COLO668 (cell line): ENCODE measurements around the gene WT1.
"Not testable (repeated sequence)": the region's sequence is repeated elsewhere in the genome, so short reads cannot be mapped to it uniquely, and the experiment has no call there.

Source experiments
- DNase-seq: peaks from one replicate; lab custom pipeline; 2025; ENCODE audit not compliant: unreplicated experiment; lab: John Stamatoyannopoulos, UW

Gene WT1

DNA sequence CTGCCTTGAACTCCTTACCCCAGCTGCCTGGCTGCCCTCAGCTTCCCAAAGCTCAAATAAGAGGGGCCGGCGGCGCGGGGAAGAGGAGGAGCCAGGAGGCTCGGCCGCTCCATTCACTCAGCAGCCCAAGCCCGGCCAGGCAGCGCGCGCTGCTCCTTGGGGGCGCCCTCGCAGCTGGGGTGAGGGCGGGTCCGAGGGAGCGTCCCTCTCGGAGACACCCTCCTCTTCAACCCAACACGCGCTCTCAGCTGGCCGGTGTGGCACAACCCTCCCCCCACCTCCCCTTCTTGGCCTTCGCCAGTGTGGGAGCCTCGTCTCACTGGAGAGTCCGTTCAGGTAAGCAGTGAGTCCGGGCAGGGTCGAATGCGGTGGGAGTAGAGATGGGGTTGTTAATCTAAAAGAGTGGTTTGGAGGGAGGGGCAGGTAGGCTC, at the start of gene WT1:
Gene WT1, minus strand, starts transcription at position 29 of the 431 bp plus-strand sequence.
- no peak for DNase-seq

DNA sequence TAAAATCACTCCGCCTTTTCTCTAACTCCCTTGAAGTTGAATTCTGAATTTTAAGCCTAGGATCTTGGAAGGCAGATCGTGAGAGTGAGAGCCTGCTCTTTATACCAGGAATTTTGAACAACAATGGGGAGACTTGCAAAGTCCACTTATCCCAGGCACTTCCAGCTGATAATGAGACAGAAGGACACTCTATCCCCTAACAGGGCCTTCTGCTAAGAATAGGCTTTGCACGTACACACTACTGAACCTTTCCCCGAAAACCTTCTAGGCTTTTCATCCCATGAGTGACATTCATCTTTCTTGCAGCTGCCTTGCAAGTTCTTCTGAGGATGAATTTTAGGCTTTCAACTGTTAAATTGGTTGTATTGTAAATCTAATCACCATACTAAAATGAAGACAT, 44.0 kb upstream of the WT1 start:
- no peak for DNase-seq

DNA sequence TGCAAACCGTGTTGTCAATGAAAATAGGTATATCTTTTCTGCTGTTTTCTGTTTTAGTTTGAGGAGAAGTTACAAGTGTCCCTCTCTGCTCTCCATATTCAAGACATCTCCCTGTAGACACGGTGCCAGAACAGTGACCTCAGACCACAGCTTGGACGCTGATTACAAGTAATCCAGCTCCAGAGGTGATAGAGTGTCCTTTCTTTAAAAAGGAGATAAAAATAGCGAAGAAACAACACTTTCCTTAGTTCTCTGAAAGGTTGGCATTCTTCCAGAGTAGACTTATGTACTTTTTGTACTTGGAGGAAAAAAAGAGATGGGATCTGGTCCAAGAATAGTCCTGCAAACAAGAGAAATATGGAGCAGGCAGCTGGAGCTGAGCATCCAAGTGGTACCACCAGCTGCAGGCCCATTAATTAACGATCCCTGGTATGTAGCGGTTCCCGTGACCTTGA, 43.0 kb upstream of the WT1 start:
- no peak for DNase-seq

DNA sequence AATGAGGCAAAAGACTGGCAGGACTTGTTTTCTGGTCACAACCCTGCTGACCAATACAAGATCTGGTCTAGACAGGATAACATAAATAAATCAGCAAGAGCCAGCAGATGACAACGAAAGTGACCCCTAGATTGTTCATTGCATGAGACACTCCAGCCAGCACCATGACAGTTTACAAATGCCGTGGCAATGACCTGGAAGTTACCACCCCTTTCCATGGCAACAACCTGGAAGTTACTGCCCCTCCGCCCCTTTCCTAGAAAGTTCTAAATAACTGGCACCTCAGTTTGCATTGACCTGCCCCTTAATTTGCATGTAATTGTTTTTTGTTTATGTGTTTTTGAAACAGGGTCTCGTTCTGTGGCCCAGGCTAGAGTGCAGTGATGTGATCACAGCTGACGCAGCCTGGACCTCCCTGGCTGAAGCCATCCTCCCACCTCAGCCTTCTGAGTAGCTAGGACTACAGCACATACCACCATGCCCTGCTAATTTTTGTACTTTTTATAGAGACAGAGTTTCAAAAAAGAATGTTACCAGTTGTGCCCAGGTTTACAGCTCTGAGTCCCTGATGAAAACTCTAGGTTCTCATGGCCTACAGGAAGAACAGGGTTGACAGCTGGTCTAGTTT, 38.1 kb upstream of the WT1 start:
- DNase-seq = no peak

DNA sequence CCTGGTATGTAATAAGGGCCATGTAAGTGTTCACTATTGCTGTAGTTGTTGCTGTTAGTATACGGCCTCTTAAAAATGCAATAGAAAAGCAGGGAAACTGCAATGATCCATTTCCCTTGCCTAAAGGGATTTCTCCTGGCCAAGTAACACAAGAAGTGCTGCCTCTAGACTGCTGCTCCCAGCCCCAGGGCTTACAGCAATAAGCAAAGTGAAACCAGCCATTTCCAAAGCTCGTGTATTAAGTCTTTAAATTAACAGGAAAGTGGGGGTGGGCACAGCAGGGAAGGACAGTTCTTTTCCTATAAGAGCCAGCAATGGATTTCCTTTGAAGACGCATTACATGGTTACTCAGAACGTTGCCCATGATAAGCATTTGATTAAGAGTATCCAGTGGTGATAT, 36.9 kb upstream of the WT1 start:
- no peak for DNase-seq

DNA sequence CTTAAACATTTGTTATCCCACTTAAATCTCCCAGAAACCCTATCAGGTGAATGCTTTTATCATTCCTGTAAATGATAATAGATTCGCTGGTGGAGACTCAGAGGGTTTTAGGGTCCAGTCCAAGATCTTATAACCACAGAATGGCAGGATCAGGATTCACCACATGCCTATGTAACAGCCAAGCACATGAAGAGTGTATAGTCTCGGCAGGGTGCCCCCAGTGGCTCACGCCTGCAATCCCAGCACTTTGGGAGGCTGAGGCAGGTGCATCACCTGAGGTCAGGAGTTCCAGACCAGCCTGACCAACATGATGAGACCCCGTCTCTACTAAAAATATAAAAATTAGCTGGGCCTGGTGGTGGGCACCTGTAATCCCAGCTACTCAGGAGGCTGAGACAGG, 36.2 kb upstream of the WT1 start:
- not testable (repeated sequence) for DNase-seq

DNA sequence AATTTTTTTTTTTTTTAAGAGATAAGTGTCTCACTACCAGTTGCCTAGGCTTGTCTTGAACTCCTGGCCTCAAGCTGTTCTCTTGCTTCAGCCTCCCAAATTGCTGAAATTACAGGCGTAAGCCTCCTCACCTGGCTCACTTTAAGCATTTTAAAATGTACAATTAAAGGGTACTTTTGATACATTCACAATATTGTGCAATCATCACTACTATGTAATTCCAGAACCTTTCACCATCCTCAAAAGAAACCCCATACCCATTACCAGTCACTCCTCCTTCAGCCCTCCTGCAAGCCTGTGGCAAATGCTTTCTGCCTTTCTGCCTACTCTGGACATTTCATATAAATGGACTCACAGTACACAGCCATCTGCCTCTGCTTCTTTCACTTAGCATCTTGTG, 34.5 kb upstream of the WT1 start:
- DNase-seq = no peak

DNA sequence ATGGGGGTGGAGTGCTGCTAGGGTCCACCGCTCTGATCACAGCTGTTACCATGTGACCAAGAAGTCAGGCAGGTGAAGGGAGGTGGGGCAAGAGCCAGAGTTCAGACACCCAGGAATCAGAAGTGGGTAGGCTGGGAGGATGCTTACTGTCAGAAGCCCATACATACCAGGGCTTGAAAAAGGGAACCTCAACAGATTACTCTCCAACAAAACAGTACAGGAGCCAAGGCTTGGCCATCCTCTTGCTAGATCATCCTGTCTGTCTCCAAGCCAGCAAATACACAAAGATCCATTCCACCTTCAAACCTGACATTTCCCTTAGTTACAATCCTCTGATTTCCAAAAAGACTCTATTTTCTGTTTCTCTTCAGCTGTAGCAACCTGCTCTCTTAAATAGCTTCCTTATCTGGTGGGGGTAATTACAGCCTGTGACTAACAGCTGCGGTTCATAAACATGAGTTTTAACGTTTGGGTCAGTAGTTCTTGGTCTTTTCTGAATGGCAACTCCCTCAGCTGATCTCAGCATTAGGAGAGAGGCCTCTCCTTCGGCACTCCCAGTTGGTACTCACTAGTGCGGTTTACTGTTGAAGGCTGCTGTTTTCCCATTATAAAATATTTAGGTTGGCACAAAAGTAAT, 31.1 kb upstream of the WT1 start:
- DNase-seq = no peak

DNA sequence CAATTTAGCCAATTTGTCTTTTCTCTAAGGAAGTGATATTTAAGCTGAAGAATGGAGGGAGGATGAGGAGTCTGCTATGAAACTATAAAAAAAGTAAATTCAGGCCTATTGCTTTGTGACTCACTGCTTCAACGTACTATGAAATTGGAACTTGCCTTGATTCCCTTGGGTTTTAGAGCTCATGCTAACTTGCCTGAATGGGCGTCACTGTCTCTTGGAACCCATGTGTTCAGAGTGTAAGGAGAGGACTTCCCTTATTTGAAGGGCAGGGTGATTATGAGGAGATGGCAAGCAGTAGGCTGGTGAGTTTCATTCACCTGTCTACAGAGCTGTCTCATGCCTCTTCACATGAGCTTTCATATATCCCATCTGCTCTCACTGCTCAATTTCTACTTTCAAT, 28.7 kb upstream of the WT1 start:
- DNase-seq = no peak

DNA sequence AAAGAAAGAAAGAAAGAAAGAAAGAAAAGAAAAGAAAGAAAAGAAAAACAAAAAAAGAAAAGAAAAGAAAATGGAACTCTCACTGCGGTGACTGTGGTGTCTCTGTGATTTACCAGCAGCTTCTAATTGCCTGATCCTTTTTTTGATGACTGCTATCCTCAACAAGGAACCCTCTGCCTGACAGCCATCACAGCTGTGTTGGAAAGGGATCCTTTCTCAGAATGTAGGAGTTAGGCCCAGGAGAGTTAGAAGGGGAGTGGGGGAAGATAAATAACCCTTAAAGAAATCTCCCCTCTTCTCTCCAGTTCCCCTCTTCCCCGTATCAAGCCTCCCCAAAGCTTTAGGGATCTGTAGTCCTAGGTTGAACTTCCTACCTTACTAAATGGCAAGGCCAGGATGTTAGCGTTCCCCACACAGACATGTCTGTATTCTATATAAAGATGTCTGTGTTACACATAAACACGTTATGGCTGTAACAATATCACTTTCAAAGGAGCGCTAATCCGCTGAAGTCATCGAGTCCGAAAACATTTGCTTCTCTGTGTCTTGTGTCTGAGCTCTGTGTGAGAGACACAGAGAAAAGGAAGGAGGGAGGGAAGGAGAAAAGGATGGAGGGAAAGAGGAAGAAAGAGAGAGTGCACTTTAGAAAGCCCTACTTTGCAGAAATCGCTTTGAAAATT, 26.8 kb upstream of the WT1 start:
- DNase-seq = no peak

DNA sequence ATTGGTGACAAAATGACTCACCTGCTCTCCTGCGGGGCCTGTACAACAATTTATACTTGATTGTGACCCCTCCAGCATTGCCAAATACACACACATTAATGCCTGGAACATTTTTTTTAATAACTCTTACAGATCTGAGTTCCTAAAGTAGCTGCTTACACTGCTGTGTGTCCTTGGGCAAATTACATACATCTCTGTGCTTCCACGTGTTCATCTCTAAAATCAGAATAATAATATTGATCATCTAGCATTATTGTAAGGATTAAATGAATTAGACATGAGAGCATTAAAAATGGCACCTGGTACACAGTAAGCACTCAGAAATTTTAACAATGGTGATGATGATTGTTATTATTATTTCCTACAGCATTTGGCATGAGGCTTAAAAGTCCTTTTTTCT, 21.5 kb upstream of the WT1 start:
- DNase-seq = no peak

DNA sequence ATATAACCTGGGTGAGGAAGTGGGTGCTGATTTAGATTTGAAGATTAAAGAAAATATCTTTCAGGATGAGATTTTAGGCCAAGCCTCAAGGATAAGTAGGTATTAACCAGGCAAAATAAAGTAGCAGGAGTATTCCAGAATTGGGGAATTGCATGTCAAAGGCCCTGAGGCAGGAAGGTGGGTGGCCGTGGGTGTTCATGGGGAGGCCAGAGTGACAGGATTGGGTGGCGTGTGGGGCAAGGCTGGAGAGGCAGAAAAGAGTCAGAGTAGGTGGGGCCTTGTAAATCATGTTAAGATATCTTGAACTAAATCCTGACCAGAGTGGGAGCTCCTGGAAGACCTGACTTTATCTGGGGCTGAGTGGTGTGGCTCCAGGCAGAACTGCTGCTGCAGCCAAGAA, 19.7 kb upstream of the WT1 start:
- DNase-seq = no peak

DNA sequence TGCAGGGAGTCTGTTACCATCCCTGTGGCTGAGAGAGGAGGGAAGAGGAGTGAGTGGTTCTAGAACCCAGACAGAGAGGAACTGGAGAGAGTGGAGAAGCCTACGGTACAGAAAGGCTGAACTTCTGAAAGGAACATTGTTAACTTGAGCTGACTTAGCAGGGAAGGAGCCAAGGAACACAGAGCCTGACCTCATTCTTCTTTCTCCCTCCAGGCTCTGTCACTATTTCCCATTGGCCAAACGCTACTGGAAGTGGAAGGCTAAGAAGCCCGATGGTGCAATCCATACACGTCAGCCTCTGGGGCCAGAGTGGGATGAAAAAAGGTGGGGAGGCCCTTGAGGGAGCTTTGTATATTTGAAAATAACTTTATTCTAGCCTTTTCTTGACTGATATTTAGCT, 16.5 kb upstream of the WT1 start:
- DNase-seq = no peak

DNA sequence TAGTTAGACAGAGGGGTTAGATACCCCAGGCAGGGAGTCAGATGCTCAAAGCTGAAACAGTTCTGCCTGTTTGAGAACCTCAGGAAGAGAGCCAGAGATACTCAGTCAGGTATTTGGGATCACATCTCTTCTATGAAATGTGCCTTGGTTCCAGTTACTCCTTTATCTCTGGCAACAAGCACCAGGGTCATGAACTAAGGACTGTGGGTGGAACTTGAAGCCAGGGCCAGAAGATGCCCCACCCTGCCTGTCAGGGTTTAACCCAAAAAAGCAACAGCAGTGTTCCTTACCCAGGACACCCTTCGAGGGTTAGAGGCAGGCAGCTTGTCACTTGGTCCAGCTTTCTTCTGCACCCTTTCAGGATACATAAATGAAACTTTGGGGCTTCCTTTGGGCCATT, 15.0 kb upstream of the WT1 start:
- DNase-seq = no peak

DNA sequence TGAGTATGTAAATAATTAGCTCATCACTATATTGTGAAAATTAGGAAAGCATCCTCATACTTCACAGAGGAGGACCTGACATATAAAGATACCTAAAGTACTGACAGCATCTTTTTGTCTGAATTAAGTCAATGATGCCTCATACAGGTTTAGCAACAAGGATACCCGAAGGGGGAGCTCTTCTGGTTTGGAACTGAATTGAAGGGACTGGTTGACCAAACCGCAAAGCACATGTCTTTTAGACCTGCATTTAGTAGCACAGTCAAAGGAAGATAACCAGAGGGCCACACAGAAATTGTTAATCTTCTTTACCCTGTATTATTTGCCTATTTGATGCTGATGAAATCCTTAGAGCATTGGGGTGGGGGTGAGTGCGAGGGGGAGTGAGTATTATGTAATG, 12.9 kb upstream of the WT1 start:
- no peak for DNase-seq

DNA sequence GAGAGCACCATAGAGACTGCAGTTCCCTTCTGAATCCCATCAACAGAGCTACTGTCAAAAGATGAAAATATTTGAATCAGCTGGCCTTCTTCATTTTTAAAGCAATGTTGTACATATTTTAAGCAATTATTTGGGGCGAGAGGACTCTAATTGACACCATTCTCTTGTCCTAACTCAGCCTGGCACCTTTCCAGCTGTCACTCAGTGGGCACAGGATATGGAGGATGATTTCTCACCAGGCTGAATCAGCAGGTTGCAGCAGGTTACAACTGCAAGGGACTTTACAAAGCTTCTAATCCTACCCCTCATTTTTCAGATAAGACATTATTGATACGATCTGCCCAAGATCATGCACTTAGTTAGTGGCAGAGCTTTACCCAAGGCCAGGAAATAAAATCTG, 11.9 kb upstream of the WT1 start:
- DNase-seq = no peak

DNA sequence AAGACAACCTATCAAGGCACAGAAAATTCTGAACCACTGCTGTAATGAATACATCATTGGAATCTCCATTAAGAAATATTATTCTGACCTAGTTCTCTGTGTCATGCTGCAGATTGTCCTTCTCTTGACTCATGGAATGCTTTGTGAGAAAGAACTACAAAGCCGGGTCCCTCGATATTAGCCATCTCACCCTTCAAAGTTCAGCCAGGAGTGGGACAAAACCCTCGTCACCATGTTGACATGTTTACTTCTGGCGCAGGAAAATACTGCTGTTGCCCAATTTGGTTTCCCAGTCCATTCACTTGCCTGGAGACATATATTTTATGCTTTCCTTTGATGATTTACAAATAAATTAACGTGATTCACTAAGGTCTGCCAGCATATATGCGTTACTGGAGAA, 10.9 kb upstream of the WT1 start:
- no peak for DNase-seq

DNA sequence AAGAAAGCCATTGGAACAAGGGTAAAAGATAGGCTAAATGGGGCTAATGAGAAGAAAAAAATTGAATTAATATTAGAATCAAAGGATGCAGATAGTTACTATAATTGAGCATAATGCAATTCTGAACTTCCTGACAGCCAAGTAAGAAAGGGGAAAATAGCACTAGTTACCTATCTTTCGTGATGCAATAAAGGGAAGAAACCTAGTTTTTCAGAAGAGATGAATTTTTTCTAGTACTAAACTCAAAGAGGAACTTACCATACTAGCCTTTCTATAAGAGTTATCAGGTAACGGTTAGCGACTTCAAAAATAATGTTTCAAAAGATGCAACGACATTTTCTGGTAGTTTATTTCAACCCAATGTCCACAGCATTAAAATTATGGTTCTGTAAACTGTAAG, 8.8 kb upstream of the WT1 start:
- no peak for DNase-seq

DNA sequence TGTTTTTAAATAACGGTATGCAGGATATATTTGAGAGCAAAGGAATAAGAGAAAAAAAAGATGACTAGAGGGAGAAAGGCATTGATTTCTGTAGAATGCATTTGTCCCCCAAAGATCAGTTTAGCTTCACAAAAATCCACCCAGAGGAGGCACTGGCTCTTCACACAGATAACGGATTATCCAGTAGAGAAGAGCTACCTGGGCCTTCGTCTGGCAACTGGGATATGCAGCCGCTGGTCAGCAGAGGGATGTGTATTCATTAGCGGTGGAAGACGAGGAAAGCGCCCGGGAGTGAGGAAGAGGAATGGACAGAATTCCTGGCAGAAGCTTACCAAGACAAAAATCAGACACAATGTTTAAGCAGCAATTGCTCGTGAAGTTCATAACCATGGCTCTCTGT, 5.6 kb upstream of the WT1 start:
- no peak for DNase-seq

DNA sequence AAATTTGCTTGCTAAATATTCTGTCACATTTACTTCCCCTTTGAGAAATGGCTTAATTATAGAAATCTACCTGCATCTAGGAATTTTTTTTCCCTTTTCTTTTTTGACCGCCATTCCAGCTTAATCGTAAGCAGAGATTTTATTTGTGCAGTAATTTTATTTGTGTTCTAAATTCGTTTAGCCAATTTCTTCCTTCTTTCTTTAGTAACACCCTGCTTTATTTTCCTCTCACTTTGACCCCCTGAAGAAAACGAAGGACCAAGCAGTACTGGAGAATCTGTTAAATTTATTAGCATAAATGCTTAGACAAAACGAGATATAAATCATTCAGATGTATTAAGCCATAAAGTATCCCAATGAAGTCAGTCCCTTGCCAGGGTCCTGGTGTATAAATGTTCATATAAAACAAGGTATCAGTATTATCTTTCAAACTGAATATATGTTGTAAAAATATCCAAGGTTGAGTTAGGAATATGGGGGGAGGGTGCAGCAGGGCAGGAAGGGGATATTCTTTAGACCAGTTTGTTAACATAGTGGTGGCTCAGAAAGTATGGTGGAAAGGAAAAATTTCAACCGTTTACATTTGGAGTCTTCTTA, 5.1 kb upstream of the WT1 start:
- no peak for DNase-seq

DNA sequence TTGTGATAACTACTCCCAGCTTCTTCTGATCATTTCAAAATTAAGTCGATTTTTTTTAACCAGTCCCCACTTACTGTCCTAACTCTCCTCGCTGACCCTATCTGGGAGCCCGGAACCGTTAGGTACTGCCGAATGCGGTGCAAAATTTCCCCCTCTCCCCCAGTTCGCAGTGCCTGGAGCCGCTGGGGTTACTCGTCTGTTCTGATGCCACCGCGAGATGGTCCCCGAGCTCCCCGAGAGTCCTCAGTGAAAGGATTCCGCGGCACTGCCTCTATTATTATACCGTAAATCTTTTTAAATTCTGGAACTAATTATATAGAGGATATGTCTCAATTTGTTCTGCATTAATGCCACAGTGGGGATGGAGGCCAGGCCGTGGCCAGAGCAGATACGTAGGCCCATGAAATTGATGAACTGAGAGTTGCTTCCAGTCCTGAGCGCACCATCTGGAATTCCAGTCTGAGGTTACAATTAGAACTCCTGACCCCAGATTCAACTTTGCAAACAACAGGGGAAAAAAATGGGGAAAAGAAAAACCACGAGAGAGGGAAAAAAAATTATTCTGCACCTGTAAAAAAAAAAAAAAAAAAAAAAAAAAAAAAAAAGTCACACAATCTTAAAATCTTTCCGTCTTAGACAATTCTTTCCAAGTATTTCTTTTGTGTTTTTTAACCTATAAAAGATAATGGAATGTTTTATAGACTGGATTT, 4.3 kb upstream of the WT1 start:
- no peak for DNase-seq
